ENCODE results near the gene CNNM4.

The CNNM4 gene

DNA sequence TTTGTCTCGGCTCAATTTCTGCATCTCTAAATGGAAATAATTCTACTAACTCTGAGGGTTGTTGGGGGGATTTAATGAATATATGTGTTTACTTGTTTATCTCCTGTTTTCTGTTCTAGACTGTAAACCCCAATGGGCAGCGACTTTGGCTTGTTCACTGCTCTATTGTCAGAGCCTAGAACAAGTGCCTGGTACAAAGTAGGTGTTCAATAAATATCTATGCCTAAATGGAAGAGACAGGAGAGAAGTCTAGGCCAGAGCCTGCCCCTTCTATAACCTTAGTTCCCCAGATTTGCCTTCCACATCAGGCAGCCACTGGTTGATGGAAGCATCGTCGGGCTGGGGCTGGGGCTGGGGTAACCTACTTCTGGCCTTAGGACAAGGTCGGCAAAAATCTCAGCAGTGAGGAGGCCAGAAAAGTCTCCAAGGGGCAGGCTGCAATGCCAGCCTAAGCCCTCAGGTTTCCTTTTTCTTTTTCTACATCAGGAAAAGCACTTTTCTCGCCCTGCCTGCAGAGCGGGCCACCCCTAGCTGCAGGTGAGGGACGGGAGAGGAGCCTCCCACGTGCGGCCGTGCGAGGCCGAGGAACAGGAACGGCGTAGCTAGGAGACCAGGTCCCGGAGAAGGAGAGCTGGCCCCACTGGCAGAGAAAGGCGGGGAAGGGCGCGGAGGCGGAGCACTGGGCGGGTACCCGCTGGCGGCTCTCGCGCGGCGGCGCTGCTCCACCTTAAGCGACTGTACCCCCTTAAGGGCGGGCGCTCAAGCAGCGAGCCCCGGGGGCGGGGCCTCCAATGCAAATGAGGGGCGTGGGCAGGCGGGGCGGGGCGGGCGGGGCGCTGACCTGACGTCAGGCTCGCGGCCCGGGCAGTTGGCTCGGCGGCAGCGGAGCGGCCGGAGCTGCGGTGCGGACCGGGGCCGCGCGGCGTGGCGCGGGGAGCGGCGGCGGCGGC lies at the start of gene CNNM4:
Gene CNNM4, plus strand, starts transcription at position 867 of the 950 bp plus-strand sequence. CDS start 98 bp downstream, outside the sequence.
- Mint-ChIP-seq H3K4me3 (peak within 1 kb of the TSS; percentile 91 to 93), H3K36me3 (no peaks in the 10 kb centered on the region), H3K4me1 (peaks cover 42 to 55% of the 10 kb centered on the region in 2 donors), H3K27ac (peak within 1 kb of the TSS; percentile 93), H3K27me3 (no peaks in the 10 kb centered on the region), H3K9me3 (no peaks in the 10 kb centered on the region)
- ATAC-seq (replicated peaks) (peak; percentile 88 to 91), DNase-seq (peak; percentile 82)

GRCh38 chr2:96710985-96711384 lies 49.7 kb upstream of the CNNM4 start:
- H3K36me3 Mint-ChIP-seq: peaks cover 29 to 49% of the 10 kb centered on the region in 2 donors
- ATAC-seq (replicated peaks) (no peak), DNase-seq (no peak)
- no peaks in the 10 kb centered on the region for H3K4me1 Mint-ChIP-seq
- H3K9me3 Mint-ChIP-seq: no peaks in the 10 kb centered on the region
- H3K27ac Mint-ChIP-seq: peak overlapping the region; percentile 2
- H3K27me3 Mint-ChIP-seq: no peaks in the 10 kb centered on the region
- no peak overlapping the region for H3K4me3 Mint-ChIP-seq

GRCh38 chr2:96715658-96716057 lies 45.0 kb upstream of the CNNM4 start:
- no peak overlapping the region for H3K27ac Mint-ChIP-seq
- DNase-seq (no peak), ATAC-seq (replicated peaks) (no peak)
- no peaks in the 10 kb centered on the region for H3K27me3 Mint-ChIP-seq
- peaks cover 22 to 42% of the 10 kb centered on the region in 2 donors for H3K36me3 Mint-ChIP-seq
- no peaks in the 10 kb centered on the region for H3K9me3 Mint-ChIP-seq
- peaks cover 4 to 6% of the 10 kb centered on the region in 2 donors for H3K4me1 Mint-ChIP-seq
- no peak overlapping the region for H3K4me3 Mint-ChIP-seq

DNA sequence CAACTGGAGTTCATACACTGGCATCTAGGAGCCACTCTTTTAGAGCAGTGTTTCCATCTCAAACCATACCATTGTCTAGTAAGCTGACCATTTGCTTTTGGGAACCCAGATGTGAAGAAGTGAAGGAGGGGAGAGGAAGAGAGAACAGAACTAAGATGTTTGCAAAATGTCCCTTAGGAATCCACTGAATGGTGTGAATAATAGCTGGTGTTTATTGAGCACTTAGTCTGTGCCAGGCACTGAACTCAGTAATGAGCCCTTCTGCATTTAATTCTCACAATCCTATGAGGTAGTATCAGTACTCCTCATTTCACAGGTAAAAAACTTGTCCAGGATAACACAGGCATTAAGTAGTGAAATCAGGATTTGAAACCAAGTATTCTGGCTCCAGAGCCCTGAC lies 44.3 kb upstream of the CNNM4 start:
- peaks cover 4 to 6% of the 10 kb centered on the region in 2 donors for H3K4me1 Mint-ChIP-seq
- H3K36me3 Mint-ChIP-seq: peaks cover 15 to 39% of the 10 kb centered on the region in 2 donors
- no peaks in the 10 kb centered on the region for H3K27me3 Mint-ChIP-seq
- DNase-seq: no peak
- no peak overlapping the region for H3K4me3 Mint-ChIP-seq
- H3K27ac Mint-ChIP-seq: no peak overlapping the region
- ATAC-seq (replicated peaks): no peak
- H3K9me3 Mint-ChIP-seq: no peaks in the 10 kb centered on the region

- no peaks in the 10 kb centered on the region for H3K9me3 Mint-ChIP-seq
- H3K36me3 Mint-ChIP-seq: peaks cover 20 to 31% of the 10 kb centered on the region in 2 donors
- no peak overlapping the region for H3K4me3 Mint-ChIP-seq
- no peak overlapping the region for H3K27ac Mint-ChIP-seq
- no peak for DNase-seq
- H3K4me1 Mint-ChIP-seq: peaks cover 0 to 2% of the 10 kb centered on the region in 2 donors
- no peak for ATAC-seq (replicated peaks)
- H3K27me3 Mint-ChIP-seq: no peaks in the 10 kb centered on the region
Measured at GRCh38 chr2:96726131-96726530, 34.6 kb upstream of the CNNM4 start.

DNA sequence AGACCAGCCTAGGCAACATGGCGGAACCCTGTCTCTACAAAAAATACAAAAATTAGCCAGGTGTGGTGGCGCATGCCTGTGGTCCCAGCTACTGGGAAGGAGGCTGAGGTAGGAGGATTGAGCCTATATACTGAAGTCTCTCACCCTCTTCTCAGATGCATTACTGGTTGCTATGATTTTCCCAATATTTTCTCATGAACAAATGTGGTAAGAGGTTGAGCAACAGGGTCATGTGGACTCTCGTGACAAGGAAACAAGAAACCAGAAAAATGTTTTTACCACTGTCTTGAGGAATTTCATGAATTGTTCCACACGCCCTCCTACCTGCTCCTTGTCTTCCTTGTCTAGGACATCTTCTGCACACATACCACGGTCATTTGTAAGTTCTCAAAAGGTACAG lies 33.3 kb upstream of the CNNM4 start:
- no peaks in the 10 kb centered on the region for H3K27me3 Mint-ChIP-seq
- no peak overlapping the region for H3K27ac Mint-ChIP-seq
- ATAC-seq (replicated peaks) (no peak), DNase-seq (no peak)
- no peak overlapping the region for H3K4me3 Mint-ChIP-seq
- no peaks in the 10 kb centered on the region for H3K9me3 Mint-ChIP-seq
- peaks cover 0 to 2% of the 10 kb centered on the region in 2 donors for H3K4me1 Mint-ChIP-seq
- H3K36me3 Mint-ChIP-seq: peaks cover 26 to 34% of the 10 kb centered on the region in 2 donors

DNA sequence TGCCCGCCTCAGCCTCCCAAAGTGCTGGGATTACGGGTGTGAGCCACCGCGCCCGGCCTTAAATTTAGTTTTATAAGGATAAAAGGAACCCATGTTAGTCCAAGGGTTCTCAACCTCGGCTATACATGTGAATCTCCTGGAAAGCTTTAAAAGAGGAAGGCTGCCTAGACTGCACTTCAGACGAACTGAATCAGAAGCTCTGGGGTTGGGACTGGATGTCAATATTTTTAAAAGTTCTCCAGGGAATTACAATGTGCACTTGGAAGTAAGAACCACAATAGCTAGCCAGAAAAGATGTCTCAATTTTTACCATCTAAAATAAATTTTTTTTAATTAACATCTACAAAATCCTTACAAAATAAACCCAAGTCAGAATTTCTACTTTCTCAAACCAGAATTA lies 31.0 kb upstream of the CNNM4 start:
- Mint-ChIP-seq H3K4me1 (peaks cover 2 to 3% of the 10 kb centered on the region in 2 donors), H3K27ac (no peak overlapping the region), H3K4me3 (no peak overlapping the region), H3K36me3 (peaks cover 30 to 46% of the 10 kb centered on the region in 2 donors), H3K9me3 (no peaks in the 10 kb centered on the region), H3K27me3 (no peaks in the 10 kb centered on the region)
- no peak for DNase-seq
- ATAC-seq (replicated peaks): no peak

GRCh38 chr2:96730212-96730611 lies 30.5 kb upstream of the CNNM4 start:
- Mint-ChIP-seq H3K27ac (peak overlapping the region; percentile 16), H3K9me3 (no peaks in the 10 kb centered on the region), H3K27me3 (no peaks in the 10 kb centered on the region), H3K4me1 (peaks cover 2 to 4% of the 10 kb centered on the region in 2 donors), H3K36me3 (peaks cover 33 to 49% of the 10 kb centered on the region in 2 donors), H3K4me3 (no peak overlapping the region)
- no peak for ATAC-seq (replicated peaks)
- no peak for DNase-seq

- Mint-ChIP-seq H3K9me3 (no peaks in the 10 kb centered on the region), H3K27ac (no peak overlapping the region), H3K4me3 (no peak overlapping the region), H3K4me1 (peaks cover 9 to 15% of the 10 kb centered on the region in 2 donors), H3K27me3 (no peaks in the 10 kb centered on the region), H3K36me3 (peaks cover 25 to 40% of the 10 kb centered on the region in 2 donors)
- ATAC-seq (replicated peaks) (no peak), DNase-seq (no peak)
Measured at GRCh38 chr2:96733931-96734330, 26.8 kb upstream of the CNNM4 start.

DNA sequence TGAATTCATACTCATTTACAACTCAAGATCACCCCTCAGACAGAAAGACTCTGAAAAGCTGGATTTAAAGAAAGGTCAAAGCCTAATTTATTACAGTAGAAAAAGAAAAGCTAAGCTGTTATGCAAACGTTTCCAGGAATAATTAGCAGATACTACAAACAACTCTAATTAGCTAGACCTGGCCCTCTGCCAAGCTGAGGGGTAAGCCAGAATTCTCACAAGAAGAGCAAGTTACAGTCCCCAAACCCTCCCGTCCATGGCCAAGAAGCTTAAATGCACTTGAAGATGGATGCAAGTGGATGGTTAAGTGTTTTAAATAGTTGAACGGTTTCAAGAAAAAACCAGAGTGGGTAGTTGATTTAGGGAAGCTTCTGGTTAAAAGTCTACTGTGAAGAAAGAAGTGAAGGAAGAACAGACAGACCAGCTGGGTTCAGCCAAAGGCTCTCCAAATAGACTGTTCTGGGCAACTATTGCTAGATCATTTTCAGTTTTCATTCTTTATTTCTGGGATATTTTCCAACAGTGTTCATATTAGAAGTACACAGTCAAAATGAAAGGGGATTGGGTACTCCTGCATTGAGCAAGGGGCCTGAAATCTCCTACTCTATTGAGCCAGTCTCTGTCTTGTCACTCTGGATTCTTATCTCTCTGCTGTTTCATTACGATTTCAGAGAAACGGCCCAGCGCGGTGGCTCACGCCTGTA lies 25.7 kb upstream of the CNNM4 start:
- Mint-ChIP-seq H3K4me3 (no peak overlapping the region), H3K36me3 (peaks cover 25 to 41% of the 10 kb centered on the region in 2 donors), H3K9me3 (no peaks in the 10 kb centered on the region), H3K27me3 (no peaks in the 10 kb centered on the region), H3K27ac (no peak overlapping the region), H3K4me1 (peaks cover 18 to 24% of the 10 kb centered on the region in 2 donors)
- ATAC-seq (replicated peaks): no peak
- DNase-seq: no peak

- H3K36me3 Mint-ChIP-seq: peaks cover 11 to 27% of the 10 kb centered on the region in 2 donors
- H3K27me3 Mint-ChIP-seq: no peaks in the 10 kb centered on the region
- no peak for ATAC-seq (replicated peaks)
- H3K9me3 Mint-ChIP-seq: no peaks in the 10 kb centered on the region
- H3K4me1 Mint-ChIP-seq: peaks cover 23 to 37% of the 10 kb centered on the region in 2 donors
- H3K4me3 Mint-ChIP-seq: no peak overlapping the region
- DNase-seq: no peak
- no peak overlapping the region for H3K27ac Mint-ChIP-seq
Measured at GRCh38 chr2:96737251-96737650, 23.5 kb upstream of the CNNM4 start.

DNA sequence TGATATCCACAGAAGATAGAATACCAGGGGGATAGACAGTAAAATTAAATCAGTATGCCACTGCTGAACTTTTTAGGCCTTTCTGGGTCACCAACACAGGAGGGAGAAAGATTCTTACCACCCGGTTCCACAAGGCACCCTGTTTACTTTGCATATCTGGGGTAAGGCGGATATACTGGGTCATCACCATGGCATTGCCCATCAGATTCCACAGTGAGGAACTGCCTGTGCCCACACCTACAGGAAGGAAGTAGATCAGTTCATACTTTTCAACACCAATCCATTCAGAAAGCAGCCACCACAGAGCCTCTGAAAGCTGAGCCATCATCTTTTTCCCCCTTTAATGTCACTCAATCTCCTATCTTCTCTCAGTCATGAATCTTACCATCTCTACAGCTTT lies 22.9 kb upstream of the CNNM4 start:
- no peak for ATAC-seq (replicated peaks)
- no peaks in the 10 kb centered on the region for H3K27me3 Mint-ChIP-seq
- no peak overlapping the region for H3K4me3 Mint-ChIP-seq
- H3K27ac Mint-ChIP-seq: no peak overlapping the region
- H3K4me1 Mint-ChIP-seq: peaks cover 23 to 37% of the 10 kb centered on the region in 2 donors
- no peak for DNase-seq
- peaks cover 7 to 26% of the 10 kb centered on the region in 2 donors for H3K36me3 Mint-ChIP-seq
- no peaks in the 10 kb centered on the region for H3K9me3 Mint-ChIP-seq

- peak overlapping the region; percentile 95 to 98 for H3K4me3 Mint-ChIP-seq
- peaks cover 7 to 15% of the 10 kb centered on the region in 2 donors for H3K36me3 Mint-ChIP-seq
- no peaks in the 10 kb centered on the region for H3K27me3 Mint-ChIP-seq
- no peak for DNase-seq
- H3K4me1 Mint-ChIP-seq: peaks cover 23 to 37% of the 10 kb centered on the region in 2 donors
- no peak for ATAC-seq (replicated peaks)
- H3K27ac Mint-ChIP-seq: peak overlapping the region; percentile 95
- no peaks in the 10 kb centered on the region for H3K9me3 Mint-ChIP-seq
Measured at GRCh38 chr2:96739076-96739632, 21.5 kb upstream of the CNNM4 start.
